Measurements from ENCODE around the gene KRT34.
"Not testable (repeated sequence)": the region's sequence is repeated elsewhere in the genome, so short reads cannot be mapped to it uniquely, and the experiment has no call there.

KRT34 gene

DNA sequence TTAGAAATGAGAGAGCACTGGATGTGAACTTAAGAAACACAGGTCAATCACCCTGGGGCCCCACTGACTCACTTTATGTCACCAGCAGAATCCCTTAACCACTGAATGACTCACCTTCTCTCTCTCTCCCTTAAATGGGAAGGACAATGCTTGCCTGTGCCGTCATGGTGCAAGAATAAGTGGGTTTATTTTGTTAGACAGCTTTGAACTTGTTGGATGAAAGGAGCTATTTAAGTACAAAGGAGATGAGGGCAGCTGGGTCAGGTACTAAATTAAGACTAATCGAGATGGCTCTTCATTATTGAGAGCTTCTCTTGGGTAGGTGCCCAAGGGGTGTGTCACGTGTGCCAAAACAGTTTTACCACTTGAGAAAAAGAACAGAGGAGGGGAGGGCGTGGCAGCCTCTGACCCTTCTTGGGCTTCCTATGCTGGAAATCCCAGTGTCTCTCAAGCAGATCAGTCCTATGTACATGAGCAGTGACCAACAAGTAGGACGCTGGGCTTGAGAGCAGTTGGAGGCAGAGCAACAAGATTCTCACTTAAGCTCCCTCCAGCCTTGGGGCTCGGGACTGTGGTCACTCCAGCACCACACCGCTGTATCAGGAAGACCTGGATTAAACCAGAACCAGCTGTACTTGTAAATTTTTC lies 22.0 kb upstream of the KRT34 start:
- no peak for DNase-seq (ENCODE audit: low read depth, low spot score)

DNA sequence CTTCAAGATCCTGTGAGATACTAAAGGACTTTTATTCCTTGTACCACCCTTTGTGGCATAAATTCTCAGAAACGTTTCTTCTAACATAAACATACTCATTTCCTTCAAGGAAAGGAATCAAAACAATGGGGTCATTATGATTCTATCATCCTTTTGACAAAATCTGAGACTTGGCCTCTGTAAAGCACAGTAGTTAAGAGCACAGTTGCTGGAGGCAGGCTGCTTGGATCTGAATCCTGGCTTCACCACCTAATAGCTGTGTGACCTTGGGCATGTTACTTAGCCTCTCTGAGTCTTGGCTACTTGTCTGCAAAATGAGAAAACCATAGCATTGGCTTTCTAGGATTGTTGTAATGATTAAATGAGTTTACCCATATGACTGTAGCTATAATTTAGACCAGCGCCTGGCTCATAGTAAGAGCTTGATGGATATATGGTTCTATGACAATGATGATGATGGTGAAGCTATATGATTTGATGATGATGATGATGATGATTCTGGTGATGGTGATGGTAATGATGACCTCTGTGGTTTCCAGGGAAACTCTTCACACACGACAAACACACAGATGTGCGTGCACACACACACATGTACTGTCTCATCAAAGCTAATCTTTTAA lies 21.4 kb upstream of the KRT34 start:
- DNase-seq (ENCODE audit: low read depth, low spot score), result no peak

DNA sequence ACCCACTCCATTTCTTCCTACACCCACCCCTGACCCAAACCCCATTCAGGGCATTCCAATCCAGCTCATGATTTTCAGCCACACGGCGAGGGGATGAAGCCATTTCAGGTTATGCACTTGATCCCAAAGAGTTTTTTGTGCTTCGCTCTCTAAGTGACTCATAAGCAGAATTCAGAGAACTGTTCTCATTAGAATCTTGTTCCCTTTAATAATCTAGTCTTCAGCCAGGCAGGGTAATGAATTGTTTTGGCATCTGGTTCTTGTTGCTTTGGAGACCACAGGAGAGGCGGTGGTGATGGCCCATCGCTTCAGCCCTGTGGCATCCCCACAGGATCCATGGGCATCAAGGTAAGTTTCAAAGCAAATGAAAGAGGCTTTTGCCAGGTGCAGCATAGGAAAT lies 20.1 kb upstream of the KRT34 start:
- DNase-seq (ENCODE audit: low read depth, low spot score), result no peak

DNA sequence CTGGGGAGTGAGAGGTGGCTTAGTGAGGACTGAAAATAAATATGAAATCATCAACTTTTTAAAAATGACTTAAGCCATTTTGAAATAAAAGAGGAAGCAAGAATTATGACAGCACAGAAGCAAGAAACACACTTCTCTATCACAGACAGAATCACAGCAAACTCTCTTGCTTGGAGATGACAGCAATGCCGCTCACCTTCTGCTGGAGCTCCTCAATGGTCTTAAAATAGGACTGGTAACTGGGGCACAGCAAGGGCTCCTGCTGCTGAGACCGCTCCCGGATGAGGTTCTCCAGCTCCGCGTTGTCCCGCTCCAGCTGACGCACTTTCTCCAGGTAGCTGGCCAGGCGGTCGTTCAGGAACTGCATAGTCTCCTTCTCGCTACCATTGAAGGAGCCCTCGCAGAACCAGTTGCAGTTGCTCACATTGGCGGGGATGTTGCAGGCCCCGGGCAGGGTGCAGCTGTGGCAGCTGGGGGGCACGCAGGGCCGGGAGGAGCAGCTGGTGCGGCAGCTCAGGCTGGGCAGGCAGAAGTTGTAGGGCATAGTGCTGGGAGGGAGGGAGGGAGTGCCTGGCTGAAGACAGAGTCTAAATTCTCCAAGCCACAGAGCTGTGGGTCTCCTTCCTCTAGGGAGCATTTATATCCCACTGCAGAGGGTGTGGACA lies 15.0 kb upstream of the KRT34 start, which contains the start of gene KRT31:
Gene KRT31 (minus strand): TSS at position 613 of the 665 bp plus-strand sequence. CDS start 69 bp downstream, at position 544.
- no peak for DNase-seq (ENCODE audit: low read depth, low spot score)

DNA sequence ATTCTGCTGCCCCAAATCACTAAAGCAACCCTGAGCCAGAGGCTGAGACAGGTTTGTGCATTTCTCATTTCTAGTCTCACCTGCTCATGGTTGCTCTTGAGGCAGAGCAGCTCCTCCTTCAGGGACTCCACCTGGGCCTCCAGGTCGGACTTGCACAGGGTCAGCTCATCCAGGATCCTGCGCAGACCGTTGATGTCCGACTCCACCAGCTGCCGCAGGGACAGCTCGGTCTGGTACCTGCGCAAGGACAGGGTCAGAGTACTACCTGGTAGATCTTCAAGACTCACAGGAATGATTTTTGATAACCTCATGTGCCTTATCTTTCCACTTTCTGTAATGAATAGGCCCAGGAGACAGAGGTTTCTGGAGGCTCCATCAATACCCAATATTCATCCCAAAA lies 14.2 kb upstream of the KRT34 start:
- no peak for DNase-seq (ENCODE audit: low read depth, low spot score)

DNA sequence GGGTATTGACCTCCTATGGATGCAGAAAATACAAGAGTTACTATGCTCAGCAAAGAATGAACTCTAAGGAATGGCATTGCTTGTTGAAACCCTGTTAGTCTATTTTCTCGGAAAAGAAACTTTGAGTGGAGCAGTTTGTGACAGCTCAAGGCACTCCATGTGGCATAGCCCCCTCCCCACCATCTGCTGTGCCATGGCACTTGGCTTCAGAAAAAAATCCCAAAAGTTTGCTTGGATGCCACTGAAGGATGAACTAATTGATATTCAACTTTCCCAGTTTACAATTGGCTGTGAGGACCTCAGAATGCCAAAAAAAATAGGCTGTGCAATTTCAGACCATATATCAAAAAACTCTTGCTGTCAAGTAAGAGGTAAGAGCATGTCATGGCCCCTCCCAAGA lies 13.5 kb upstream of the KRT34 start:
- no peak for DNase-seq (ENCODE audit: low read depth, low spot score)

DNA sequence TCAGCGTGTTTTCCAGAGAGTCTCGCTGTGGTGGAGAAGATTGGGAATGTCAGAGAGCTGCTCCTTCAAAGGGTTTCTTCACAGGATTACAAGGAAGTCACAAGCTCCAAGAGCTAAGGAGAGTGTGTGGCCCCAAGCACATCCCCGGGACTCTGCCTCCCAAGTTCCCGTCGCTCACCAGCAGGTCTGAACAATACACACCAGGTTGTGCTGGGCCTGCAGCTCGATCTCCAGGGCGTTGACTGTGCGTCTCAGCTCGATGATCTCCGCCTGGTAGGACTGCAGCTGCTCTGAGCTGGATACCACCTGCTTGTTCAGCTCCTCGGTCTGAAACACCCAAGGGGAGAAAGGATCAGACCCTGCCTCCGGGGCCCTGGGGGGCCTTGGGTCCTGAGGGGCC lies 12.9 kb upstream of the KRT34 start:
- not testable (repeated sequence) for DNase-seq (ENCODE audit: low read depth, low spot score)

DNA sequence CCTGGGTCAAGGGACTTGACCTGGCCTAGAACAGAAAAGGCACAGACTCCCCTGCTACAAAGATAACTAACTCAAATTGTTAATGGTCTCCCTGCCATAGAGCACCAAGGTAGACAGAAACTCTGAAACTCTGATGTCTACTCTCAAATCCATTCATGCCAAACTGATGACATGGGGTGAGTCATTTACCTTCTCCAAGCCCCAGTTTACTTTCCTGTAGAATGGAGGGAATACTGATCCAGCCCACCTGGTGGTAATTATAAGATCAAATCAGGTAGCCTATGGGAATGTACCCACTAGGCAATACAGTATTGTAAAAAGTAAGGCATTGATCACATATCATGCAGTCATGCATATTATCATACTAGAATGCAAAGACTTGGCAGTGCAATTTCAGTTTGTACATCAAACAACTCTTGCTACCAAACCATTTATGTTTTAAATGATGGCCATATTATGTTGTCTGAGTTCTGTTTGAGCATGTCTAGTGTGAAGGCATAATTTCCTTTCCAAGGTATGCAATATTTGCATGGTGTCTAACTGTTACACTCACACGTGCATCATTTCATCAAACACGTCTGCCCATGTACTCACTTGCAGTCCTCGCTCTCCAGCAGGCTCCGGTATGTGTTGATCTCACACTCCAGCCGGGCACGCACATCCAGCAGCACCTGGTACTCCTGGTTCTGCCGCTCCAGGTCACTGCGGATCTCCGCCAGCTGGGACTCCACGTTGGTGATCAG lies 12.3 kb upstream of the KRT34 start:
- DNase-seq (ENCODE audit: low read depth, low spot score), result no peak

DNA sequence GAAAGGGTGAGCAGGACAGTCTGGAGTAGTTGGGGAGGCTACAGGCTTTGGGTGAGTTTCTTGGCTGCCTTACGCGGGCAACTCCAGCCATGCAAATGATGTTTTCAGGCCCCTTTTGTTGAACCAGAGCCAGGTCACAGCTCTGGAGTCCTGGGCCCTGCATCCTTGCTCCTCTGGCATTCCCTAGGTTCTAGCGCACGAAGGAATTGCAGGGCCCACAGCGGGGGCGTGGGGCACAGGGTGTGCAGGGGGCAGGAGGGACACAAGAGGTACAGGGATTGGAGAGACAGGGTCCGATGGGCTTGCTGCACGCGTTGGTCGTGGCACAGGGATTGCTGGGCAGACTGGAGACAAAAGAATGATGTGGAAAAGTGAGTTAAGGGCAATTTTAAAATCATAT lies 11.7 kb upstream of the KRT34 start:
- no peak for DNase-seq (ENCODE audit: low read depth, low spot score)

DNA sequence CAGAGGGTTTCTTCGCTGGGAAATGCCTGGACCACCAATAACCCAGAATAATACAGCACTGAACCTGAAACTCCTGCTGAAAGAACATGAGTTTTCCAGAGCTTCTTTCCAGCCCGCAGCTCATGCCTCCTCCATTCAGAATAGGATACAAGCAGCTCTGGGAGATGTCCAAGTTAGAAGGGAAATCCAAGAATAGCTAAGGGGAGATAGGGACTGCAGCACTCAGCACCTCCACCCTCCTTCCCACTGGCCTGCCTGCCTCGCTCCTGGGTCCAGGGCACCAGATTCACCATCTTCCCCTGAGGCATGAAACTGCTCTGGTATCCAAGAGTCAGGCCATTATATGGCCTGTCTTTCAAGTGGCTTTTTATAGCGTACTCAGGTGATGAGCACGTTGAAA lies 11.2 kb upstream of the KRT34 start:
- no peak for DNase-seq (ENCODE audit: low read depth, low spot score)

DNA sequence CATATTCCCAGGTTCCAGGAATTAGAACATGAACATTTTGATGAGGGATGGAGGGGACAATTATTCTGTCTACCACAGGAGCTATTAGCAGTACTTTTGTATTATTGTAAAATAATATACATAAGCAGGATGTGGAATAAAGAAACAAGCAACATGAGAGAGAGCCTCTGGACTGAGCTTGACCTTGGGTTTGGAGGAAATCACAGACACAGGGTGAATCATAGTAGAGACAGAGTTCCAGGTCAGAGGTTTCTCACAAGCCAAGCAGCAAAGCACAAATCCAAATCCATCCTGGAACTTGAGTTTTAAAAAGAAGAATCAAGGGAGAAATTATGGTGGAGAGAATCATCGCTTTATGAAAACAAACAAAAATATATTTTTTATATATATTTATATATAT lies 10.2 kb upstream of the KRT34 start:
- no peak for DNase-seq (ENCODE audit: low read depth, low spot score)

DNA sequence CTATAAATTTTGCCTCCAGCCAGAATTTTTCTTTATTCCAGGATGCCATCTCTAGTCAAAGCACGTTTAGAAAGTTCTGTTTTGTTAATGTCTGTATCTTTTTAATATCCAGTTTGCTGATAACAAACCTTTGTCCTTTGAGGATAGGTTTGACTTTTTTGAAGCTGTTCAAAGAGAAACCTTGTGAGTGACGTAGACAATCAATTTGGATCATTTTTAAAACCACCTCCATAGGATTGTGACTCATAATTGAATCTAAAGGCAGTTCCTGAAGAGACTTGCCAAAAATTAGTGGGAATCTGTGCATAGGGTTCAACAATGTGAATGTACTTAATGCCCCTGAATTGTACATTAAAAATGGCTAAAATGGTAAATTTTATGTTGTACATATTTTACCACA lies 9.4 kb upstream of the KRT34 start:
- DNase-seq (ENCODE audit: low read depth, low spot score), result no peak

DNA sequence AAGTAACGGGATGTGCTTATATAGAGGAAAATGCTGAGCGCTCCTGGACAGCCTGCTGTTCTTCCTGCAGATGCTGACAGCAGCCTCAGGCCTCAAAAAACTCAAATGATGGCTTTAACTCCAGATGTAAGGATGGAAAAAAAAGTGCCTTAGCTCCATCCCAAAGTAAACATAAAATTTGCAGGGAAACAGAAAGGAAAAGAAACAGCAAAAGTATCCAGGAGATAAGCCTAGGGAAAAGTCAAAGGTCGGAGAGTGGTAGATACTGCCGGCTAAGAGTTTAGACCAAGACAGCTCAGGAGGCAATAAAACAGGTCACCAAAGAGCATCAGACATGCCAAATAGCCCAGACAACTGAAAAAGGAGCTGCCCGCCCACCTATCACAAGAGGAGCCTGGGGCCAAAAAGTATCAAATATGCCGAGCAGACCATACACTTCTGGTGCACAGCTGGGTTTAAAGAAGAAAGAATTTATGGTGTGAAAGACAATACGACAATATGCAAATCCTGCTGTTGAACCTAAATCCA lies 8.4 kb upstream of the KRT34 start:
- DNase-seq (ENCODE audit: low read depth, low spot score), result no peak

DNA sequence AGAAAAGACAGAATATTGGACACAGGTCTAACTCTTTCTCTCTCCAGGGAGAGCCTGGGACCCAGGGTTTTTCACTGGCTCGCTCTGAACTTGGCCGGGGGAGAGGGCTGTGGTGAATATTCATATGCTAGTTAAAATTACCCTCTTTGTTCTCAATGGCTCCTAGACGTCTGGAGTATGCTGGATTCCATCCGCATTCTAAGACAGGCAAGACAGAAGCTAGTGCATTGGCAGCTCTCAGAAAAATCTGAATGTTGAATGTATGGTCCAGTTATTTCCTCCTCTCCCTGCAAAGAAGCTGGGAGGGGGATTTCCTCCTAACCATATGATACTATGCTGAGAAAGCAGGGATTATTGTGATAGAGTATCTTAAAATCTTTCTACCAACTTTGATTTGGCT lies 5.6 kb upstream of the KRT34 start:
- no peak for DNase-seq (ENCODE audit: low read depth, low spot score)

DNA sequence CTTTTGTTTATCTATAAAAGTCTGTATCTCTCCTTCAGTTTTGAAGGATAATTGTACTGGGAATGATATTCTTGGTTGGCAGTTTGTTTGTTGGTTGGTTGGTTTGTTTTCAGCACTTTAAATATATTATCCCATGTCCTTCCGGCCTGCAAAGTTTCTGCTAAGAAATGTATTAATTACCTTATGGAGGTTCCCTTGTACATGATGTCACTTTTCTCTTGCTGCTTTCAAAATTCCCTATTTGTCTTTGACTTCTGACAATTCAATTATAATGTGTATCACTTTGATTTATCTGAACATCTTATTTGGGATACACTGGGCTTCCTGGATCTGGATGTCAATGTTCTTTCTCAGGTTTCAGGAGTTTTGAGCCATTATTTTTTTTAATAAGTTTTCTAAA lies 4.1 kb upstream of the KRT34 start:
- DNase-seq (ENCODE audit: low read depth, low spot score), result no peak

DNA sequence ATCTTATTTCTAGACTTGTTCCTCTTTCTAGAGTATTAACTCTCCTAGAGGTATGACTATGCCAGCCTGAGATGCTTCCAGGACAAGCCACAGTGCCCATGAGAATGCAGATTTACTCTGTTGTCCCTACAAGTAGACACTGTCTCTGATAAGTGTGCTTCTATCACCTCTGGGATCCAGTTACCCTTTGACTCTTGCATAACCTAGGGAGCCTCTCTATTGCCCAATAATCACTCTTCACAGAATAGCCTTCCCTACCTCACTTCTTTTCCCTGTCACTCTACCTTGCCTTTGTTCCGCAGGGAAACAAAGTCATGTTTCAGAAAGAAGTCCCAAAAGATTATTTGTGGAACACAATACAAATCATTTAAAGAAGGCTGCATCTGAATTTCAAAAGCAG lies 1.6 kb upstream of the KRT34 start:
- DNase-seq (ENCODE audit: low read depth, low spot score), result no peak

DNA sequence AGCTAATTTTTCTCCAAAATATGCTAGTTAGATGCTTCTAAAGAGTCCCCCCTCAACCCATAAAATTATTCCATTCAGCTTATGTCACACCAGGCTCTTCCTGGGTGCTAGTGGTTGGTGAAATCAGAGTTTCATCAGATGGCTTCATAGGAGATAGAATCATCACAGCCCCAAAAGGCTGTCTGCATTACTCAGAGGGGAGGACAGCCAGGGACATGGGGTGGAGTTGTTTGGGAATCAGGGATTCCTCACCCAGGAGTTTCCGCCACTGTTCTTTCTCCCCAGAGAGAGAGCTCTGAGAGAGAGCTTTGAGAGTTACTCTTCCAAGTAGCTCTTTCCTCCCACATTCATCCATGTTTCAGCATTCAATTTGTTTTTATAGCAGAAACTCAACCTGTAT lies 288 bp upstream of the KRT34 start:
- DNase-seq (ENCODE audit: low read depth, low spot score), result no peak

DNA sequence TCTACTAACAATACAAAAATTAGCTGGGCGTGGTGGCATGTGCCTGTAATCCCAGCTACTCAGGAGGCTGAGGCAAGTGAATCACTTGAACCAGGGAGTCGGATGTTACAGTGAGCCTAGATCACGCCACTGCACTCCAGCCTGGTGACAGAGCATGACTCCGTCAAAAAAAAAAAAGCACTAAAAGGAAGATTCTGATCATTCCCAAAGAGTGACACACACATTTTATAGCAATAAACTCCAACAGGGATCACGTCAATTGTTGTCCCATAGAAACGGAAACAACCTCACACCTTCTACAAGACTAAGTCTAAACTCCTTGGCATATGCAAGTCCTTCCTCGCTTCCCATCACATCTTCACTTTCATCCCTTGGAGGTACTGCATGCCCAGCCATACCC lies 2.0 kb downstream of the KRT34 start:
- DNase-seq (ENCODE audit: low read depth, low spot score), result not testable (repeated sequence)

DNA sequence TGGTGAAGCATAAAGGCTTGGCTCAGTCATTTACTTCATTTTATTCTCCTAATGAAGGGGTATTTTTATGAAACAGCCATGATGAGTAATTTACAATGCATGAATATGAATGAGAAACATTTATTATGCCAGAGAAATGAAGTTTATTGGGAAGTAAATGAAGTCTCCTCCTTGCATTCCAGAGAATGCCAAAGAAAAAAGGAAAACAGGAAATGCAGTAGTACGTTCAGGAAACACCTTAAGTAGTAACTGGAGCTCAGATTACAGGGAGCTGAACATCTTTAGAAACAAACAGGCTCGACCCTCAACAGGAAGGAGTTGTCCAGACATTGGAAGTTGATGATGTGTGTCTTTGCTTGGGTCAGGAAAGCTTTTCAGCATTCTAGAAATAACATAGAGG lies 4.6 kb downstream of the KRT34 start:
- no peak for DNase-seq (ENCODE audit: low read depth, low spot score)

DNA sequence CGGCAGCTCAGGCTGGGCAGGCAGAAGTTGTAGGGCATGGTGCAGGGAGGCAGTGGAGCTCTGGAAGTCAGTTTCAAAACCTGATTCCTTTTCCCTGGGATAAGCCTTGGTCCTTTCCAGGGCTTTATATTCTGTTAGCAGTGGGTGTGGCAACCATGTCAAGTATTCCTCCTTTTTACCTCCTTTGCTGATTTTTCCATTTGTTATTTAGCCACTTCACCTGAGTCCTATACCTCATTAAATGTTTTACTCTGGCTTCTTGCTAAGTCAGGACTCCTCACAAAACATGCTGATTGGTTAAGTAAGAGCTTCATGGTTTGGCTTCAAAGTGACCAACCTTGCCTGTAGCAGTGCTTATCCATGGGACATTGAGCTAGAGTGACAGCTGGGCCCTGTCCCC lies 12.4 kb downstream of the KRT34 start, which contains the start of gene KRT33B:
Gene KRT33B (minus strand): TSS at position 101 of the 400 bp plus-strand sequence. CDS start 63 bp downstream, at position 38.
- no peak for DNase-seq (ENCODE audit: low read depth, low spot score)

DNA sequence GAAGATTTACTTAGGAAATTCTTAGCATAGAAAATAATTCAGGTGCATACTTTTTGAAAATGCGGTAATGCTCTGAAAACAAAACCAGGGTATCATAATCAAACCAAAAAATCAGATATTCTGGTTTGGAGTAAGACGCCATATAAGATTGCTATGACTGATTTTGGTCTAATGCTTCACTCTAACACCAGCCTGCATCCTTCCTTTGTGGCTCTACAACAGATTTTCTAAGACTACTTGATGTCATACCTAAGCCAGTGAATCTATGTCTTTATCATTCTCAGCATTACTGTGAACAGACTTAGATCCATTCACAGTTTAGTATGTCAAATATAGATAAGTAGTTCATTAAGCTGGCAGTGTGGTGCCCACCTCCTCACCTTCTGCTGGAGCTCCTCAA lies 13.1 kb downstream of the KRT34 start:
- no peak for DNase-seq (ENCODE audit: low read depth, low spot score)

DNA sequence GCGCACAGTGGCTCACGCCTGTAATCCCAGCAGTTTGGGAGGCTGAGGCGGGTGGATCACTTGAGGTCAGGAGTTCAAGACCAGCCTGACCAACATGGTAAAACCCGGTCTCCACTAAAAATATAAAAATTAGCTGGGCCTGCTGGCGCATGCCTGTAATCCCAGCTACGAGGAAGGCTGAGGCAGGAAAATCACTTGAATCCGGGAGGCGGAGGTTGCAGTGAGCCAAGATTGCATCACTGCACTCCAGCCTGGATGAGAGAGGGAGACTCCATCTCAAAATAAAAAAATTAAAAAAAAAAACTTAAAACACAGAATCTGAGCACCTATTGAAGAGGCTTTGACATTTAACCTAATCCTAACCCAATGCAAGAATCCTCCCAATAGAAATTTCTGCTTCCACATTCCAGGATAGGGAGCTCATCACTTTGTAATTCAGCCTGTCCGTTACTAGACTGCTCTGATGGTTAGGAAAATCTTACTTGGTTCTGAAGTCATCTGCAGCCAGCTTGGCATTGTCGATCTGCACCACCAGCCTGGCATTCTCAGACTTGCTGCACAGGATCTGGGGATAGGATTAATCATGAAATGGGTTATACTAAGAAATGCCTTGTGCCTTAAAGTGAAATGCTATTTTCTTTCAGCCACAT lies 14.6 kb downstream of the KRT34 start:
- DNase-seq (ENCODE audit: low read depth, low spot score), result no peak

All from iPS DF 19.7 (cell line).